ENCODE results near the gene CLDN2. TPM values are rescaled to one million over a fixed set of nuclear protein-coding genes. Genes with fewer than 3 reads are reported as not detected.

The CLDN2 gene
- polyA plus RNA-seq, 3 donors = not detected

DNA sequence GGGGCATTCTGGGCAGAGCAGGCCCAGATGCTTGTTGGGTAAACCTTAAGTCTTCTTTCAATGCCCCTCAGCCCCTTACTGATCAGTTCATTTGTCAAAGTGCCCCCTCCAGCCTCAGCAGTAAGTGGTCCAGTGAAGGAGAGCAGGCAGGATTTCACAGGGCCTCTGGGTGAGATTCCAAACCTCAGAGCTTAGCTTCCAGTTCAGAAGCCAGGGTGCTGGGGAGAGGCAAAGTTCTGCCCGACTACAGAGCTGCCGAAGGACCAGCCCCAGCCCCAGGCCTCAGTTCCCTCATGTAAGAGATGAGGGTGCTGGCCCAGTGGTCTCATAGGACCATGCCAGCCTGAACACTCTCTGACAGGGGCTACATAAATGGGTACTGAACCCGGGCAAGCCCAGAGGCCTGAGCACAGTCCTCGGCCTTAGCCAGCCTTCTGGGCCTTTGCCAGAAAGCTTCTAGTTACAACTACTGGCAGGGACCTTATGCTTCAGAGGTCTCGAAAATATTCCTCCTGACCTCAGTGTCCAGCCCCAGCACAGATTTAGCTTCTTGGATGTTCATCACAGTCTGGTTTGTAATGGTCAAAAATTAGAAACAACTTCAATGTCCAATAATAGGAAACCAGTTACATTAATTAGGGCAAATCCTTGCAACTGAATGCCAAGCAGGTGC lies 16.2 kb upstream of the CLDN2 start:
- H3K4me1 Mint-ChIP-seq = no peaks in the 10 kb centered on the region
- no peak overlapping the region for H3K9ac ChIP-seq (ENCODE audit: insufficient read depth, low read length, poor library complexity, severe bottlenecking)
- no peak overlapping the region for H3K4me3 Mint-ChIP-seq

DNA sequence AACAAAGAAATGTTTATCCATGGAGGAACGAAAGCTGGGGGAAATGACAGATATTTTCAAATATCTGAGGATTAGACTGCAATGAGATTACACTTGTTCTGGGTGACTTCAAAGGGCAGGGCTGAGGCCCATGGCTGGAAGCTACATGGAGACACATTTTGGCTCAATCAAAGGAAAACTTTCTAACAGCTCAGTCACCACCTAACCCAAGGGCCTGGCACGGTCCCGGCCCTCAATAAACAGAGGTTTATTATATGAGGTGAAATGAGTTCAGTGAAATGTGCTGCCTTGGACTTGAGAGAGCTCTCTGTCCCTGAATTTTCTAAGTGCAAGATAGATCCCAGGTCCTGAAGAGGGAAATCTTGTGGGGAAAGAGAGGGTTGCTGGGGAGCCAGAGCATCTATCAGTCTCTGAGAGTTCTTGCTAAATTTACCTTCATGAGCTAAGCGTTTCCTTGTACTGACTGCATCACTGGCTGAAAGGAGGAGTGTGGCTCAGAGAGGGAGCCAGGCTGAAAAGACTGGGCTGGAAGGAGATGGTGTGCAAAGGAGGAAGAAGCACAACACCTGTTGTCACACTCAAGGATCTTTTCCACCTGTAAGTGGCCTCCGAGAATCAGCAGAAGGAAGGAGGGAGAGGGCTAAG lies 15.0 kb upstream of the CLDN2 start:
- Histone ChIP-seq H3K4me1 (ENCODE audit: control insufficient read depth in 1 of 2, insufficient read depth in 2 of 2, low read length in 2 of 2) (no peaks in the 10 kb centered on the region), H3K4me3 (replicated peaks in 1 of 3; ENCODE audit: low read depth in 2 of 3, low read length in 3 of 3) (no peak overlapping the region), H3K36me3 (replicated peaks in 1 of 2; ENCODE audit: control insufficient read depth in 1 of 2, insufficient read depth in 2 of 2, low read length in 2 of 2) (no peaks in the 10 kb centered on the region), H3K9me3 (replicated peaks in 1 of 2; ENCODE audit: control insufficient read depth in 1 of 2, insufficient read depth in 1 of 2, low read length in 2 of 2) (no peaks in the 10 kb centered on the region), H3K79me2 (ENCODE audit: insufficient read depth, low read length) (no peaks in the 10 kb centered on the region), H4K20me1 (ENCODE audit: insufficient read depth, low read length) (no peaks in the 10 kb centered on the region), H3K27me3 (ENCODE audit: control insufficient read depth in 2 of 2, insufficient read depth in 2 of 2, low read length in 2 of 2) (no peaks in the 10 kb centered on the region), H3K27ac (ENCODE audit: low read depth in 1 of 2, low read length in 2 of 2) (no peak overlapping the region), H3K9ac (ENCODE audit: insufficient read depth, low read length, poor library complexity, severe bottlenecking) (no peak overlapping the region), H3K4me2 (replicated peaks; ENCODE audit: extremely low read depth, low read length, poor library complexity, severe bottlenecking) (no peak overlapping the region), H2AFZ (ENCODE audit: insufficient read depth, low read depth, low read length, poor library complexity, severe bottlenecking) (no peak overlapping the region)
- WGBS (ENCODE audit: insufficient coverage) = no CpG with 5 or more reads among the region's 5 CpGs
- no peak overlapping the region for H3K27ac Mint-ChIP-seq
- intact Hi-C loops (cut with micrococcal nuclease) = no loop called here
- TF ChIP-seq, protein P1, sequence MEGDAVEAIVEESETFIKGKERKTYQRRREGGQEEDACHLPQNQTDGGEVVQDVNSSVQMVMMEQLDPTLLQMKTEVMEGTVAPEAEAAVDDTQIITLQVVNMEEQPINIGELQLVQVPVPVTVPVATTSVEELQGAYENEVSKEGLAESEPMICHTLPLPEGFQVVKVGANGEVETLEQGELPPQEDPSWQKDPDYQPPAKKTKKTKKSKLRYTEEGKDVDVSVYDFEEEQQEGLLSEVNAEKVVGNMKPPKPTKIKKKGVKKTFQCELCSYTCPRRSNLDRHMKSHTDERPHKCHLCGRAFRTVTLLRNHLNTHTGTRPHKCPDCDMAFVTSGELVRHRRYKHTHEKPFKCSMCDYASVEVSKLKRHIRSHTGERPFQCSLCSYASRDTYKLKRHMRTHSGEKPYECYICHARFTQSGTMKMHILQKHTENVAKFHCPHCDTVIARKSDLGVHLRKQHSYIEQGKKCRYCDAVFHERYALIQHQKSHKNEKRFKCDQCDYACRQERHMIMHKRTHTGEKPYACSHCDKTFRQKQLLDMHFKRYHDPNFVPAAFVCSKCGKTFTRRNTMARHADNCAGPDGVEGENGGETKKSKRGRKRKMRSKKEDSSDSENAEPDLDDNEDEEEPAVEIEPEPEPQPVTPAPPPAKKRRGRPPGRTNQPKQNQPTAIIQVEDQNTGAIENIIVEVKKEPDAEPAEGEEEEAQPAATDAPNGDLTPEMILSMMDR (IDR thresholded peaks at IDR 0.05) = no peak
- H3K4me1 Mint-ChIP-seq = no peaks in the 10 kb centered on the region
- DNase-seq = no peak
- H3K36me3 Mint-ChIP-seq = no peaks in the 10 kb centered on the region
- H3K27me3 Mint-ChIP-seq (ENCODE audit: low read depth in 3 of 3) = peaks cover 1 to 3% (median 3%) of the 10 kb centered on the region in 3 donors
- no peaks in the 10 kb centered on the region for H3K9me3 Mint-ChIP-seq
- no peak overlapping the region for H3K4me3 Mint-ChIP-seq

More for the DNA sequence above, 16.2 kb upstream of the CLDN2 start:
- Histone ChIP-seq H2AFZ (ENCODE audit: insufficient read depth, low read depth, low read length, poor library complexity, severe bottlenecking) (no peak overlapping the region), H3K36me3 (replicated peaks in 1 of 2; ENCODE audit: control insufficient read depth in 1 of 2, insufficient read depth in 2 of 2, low read length in 2 of 2) (no peaks in the 10 kb centered on the region), H4K20me1 (ENCODE audit: insufficient read depth, low read length) (no peaks in the 10 kb centered on the region), H3K4me3 (replicated peaks in 1 of 3; ENCODE audit: low read depth in 2 of 3, low read length in 3 of 3) (no peak overlapping the region), H3K9me3 (replicated peaks in 1 of 2; ENCODE audit: control insufficient read depth in 1 of 2, insufficient read depth in 1 of 2, low read length in 2 of 2) (no peaks in the 10 kb centered on the region), H3K27ac (ENCODE audit: low read depth in 1 of 2, low read length in 2 of 2) (no peak overlapping the region), H3K27me3 (ENCODE audit: control insufficient read depth in 2 of 2, insufficient read depth in 2 of 2, low read length in 2 of 2) (no peaks in the 10 kb centered on the region), H3K4me2 (replicated peaks; ENCODE audit: extremely low read depth, low read length, poor library complexity, severe bottlenecking) (no peak overlapping the region), H3K4me1 (ENCODE audit: control insufficient read depth in 1 of 2, insufficient read depth in 2 of 2, low read length in 2 of 2) (no peaks in the 10 kb centered on the region), H3K79me2 (ENCODE audit: insufficient read depth, low read length) (no peaks in the 10 kb centered on the region)
- TF ChIP-seq, protein P1 (IDR thresholded peaks at IDR 0.05) = no peak
- peaks cover 1 to 3% (median 1%) of the 10 kb centered on the region in 3 donors for H3K27me3 Mint-ChIP-seq (ENCODE audit: low read depth in 3 of 3)
- intact Hi-C loops (cut with micrococcal nuclease) = no loop called here
- no peaks in the 10 kb centered on the region for H3K9me3 Mint-ChIP-seq
- no peaks in the 10 kb centered on the region for H3K36me3 Mint-ChIP-seq
- DNase-seq = no peak
- no peak overlapping the region for H3K27ac Mint-ChIP-seq
- WGBS (ENCODE audit: insufficient coverage) = 83% methylated on average over 1 of the region's 5 CpGs
